ENCODE measurements around the gene MARS2.
"Not testable (repeated sequence)": the region's sequence is repeated elsewhere in the genome, so short reads cannot be mapped to it uniquely, and the experiment has no call there.

MARS2 gene

DNA sequence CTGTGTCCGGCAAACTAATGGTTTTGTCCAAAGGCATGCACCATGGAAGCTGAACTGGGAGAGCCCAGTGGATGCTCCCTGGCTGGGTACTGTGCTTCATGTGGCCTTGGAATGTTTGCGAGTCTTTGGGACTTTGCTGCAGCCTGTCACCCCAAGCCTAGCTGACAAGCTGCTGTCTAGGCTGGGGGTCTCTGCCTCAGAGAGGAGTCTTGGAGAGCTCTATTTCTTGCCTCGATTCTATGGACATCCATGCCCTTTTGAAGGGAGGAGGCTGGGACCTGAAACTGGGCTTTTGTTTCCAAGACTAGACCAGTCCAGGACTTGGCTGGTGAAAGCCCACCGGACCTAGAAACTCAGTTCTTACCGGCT is 1.7 kb downstream of the MARS2 start:
- DNase-seq (ENCODE audit: low spot score) = no peak

DNA sequence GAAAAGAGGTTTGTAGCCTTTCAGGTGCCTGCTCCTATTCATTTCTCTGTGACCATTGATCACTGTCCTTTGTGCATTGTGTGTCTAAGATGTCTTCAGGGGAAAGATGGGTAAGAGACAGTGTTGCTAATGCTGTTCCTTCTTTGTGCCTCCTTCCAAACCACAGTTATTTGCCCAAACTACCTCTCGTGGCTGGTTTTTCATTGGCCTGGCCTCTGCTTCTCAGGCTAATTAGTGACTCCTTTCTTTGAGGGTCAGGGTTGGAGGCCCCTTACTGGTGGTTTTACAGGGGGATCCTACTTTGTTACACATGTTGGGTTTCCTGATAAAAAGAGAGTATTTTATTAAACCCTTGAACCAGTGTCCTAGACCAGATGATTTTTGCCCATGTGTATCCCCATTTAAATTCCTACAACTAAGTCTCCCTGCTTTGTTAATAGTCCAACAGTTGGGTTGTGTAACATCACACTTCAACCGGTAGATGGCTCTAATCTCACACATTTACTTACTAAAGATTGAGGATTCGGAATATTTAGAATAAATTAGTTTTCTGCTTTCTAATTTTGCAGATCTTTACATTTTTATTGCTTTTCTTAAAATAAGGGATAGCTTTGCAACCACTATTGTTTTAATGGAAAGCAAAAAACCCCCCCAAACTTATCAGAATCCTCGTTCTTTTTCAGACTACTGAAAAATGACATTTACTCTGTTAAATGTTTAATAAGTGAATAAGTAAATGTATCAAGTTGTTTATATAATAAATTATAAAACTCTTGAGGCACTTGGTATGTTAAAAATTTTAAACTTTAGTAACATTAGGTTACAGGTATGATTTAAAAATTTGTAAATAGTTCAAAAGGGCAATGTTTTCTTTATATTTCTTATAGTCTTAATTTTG is 2.4 kb downstream of the MARS2 start:
- DNase-seq (ENCODE audit: low spot score) = peak; percentile 45

DNA sequence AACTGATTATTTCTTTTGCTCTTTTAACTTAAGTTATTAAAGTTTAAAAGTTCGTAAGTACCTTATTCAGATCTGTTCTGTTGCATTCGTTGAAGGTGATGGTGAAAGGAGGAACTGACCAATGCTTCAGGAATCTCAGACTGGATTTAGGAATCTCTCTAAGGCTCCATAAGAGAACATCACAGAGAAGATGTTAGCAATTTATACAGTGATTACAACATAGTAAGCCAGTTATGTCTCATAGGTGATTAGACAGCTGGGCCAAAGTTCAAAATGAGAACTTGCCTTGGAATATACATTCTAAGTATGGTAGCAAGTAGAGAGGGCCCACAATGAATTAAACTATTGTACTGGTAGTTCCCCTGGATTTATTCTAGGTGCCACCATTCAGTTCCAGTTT is 3.2 kb downstream of the MARS2 start:
- no peak for DNase-seq (ENCODE audit: low spot score)

DNA sequence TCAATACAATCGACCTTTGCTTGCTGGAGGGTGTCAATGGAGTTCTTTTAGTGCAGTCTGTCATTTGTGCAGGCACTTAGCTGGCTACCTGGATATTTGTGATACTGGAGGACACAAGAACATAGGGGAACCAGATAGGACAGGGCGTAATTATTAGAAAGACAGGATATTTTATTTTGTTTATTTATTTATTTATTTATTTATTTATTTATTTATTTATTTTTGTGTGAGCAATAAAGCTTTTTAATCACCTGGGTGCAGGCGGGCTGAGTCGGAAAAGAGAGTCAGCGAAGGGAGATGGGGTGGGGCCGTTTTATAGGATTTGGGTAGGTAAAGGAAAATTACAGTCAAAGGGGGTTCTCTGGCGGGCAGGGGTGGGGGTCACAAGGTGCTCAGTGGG is 4.0 kb downstream of the MARS2 start:
- DNase-seq (ENCODE audit: low spot score) = not testable (repeated sequence)

DNA sequence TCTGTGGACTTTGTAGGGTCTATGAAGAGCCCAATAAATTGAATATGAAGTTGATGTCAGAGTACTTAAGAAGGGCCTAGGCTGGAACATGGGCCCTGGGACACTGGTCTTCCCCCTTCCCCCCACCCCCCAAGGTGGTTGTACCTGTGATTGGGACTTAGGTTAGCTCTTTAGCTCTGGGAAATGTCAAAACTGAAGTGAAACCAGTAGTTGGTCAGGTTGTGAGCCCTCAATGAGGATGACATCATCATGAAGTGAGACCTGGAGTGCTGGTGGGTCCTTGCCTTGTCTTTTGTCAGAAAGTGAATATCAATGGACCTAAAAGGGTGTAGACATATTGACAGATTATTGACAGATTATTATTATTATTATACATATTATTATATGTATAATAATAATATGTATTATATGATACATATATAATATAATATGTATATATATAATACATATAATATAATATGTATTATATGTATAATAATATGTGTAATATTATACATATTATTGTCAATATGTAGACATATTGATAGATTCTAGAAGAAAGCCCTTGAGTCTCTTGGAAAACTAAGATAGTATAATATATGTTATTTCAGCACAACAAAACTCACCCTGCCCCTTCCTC is 5.4 kb downstream of the MARS2 start:
- peak; percentile 25 for DNase-seq (ENCODE audit: low spot score)

DNA sequence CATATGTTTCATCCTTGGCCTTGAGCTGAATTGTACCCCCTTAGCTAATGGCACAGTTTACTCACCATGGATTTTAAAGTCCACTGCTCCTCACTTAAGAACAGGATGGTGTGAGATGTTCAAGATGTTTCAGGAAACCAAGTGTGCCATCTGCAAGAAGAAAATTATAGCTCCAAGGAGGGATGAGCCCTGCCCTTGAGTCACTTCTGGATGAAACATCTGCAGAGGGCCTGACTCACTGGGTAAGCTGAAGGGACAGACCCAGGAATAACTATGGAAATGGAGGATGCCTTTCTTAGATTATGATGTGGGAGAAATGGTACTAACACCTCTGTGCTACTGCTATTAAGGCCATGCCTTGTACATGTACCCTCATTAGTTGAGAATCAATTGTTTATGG is 6.4 kb downstream of the MARS2 start:
- DNase-seq (ENCODE audit: low spot score) = no peak

DNA sequence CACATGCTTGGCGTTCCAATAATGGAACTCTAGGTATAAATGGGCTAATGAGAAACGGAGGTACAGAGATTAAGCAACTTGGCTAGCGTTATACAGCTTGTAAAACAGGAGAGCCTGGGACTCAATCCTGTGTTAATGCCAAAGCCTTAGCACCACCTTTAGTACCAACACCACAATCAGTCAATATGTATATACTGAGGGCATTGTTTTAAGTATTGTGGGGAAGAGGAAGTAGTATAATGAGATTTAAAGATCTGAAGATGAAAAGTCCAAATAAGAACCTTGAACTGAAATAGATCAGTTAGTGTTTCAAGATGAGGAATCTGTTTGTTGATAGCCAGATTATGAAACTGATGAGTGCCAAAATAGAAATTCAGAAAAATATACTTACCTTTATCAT is 8.1 kb downstream of the MARS2 start:
- DNase-seq (ENCODE audit: low spot score) = no peak

DNA sequence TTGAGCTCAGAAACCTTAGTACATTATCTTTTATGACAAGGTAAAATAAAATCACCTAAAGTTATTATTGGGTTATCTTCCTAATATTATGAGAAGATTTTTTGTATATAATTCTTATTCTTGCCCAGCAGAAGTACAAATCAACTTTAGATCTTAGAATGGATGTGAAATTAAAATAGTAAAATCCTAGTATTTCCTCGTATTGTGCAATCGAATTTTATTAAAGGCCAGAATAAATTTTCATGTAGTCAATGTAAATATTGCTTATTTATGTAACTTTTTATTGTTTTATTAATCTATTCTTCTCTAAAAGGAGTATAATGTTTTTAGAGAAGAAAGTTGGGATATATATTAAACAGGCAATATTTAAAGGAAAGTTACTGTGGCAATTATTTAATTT is 12.7 kb downstream of the MARS2 start:
- no peak for DNase-seq (ENCODE audit: low spot score)

DNA sequence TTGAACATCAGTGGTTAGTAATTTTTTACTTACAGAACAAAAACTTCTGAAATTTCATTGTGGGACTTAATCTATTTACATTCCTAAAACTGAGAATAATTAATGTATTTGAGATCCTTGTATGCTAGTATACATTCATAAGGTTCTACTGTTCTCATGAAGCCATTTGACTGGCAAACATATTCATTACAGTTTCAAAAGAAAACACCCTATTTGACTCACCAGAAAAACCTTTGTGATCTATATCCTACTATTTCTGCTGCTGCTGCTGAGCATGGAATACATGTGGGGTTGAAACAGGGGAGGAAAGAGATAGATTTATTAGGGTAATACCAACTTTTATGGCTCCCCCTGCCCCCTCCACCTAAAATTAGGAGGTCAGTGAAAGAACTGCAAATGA is 21.8 kb downstream of the MARS2 start:
- DNase-seq (ENCODE audit: low spot score) = no peak

DNA sequence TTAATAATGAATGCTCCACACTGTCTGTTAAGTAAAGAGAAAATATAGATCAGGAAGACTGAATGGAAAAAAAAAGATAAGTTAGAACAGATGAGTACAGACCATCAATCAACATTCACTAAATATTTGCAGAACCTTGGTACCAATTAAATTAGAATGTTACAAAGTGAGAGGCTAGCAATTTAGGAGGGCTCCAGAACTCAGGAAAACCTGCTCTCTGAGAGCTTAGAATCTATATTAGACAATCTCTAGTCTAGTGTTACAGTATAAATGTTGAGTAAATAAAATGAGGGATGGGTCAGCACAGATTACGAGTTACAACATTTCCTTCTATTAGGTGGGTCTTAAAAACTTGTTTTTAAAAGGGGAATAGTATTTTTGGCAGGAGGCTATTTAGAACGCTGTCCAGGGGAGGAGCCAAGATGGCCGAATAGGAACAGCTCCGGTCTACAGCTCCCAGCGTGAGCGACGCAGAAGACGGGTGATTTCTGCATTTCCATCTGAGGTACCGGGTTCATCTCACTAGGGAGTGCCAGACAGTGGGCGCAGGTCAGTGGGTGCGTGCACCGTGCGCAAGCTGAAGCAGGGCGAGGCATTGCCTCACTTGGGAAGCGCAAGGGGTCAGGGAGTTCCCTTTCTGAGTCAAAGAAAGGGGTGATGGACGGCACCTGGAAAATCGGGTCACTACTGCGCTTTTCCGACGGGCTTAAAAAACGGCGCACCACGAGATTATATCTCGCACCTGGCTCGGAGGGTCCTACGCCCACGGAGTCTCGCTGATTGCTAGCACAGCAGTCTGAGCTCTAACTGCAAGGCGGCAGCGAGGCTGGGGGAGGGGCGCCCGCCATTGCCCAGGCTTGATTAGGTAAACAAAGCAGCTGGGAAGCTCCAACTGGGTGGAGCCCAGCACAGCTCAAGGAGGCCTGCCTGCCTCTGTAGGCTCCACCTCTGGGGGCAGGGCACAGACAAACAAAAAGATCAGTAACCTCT is 23.7 kb downstream of the MARS2 start:
- DNase-seq (ENCODE audit: low spot score) = not testable (repeated sequence)

DNA sequence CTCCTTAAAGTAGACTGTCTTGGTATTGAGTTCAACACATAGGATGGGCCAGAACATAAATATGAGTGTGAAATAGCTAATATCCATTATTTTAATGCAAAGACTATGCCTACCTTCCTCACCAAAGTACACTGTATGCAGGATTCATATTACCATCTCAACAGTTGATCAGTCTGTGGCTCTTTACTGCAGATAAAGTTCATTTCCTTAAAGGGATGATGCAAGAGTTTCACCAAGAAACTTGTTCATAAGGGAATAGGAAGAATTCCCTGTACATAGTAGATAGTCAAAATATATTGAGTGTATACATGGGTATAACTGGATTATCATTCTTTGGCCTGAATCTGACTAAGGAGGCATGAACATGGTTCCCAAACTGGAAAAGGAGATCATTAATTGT is 35.0 kb downstream of the MARS2 start:
- no peak for DNase-seq (ENCODE audit: low spot score)

Data from germinal center (tissue), 1 donor.